HL-60/S4 treated with phorbol 12-myristate 13-acetate at 8.2 ng/mL for 4 days and 3 days (cell line): ENCODE data around the gene SLC12A7.
"Not testable (repeated sequence)": the region's sequence is repeated elsewhere in the genome, so short reads cannot be mapped to it uniquely, and the experiment has no call there.

Experiments used
- in situ Hi-C: fragments of 300-500 bp; cut with MboI; formaldehyde crosslinking; loops from 2 replicates; pipeline ENCODE4 v1.15.0; 2022; ENCODE audit warnings: low sequenced_read_pairs

SLC12A7 gene

GRCh38 chr5:1065891-1066650, 45.8 kb downstream of the SLC12A7 start:
- in situ Hi-C loops, result no loop called here

- in situ Hi-C loops, result no loop called here
Observed at GRCh38 chr5:1065143-1065750, 46.6 kb downstream of the SLC12A7 start.

GRCh38 chr5:1064383-1065142, 47.3 kb downstream of the SLC12A7 start:
- in situ Hi-C loops, result no loop called here

GRCh38 chr5:1063661-1064382, 48.0 kb downstream of the SLC12A7 start:
- in situ Hi-C loops, result no loop called here

GRCh38 chr5:1062761-1063568, 48.9 kb downstream of the SLC12A7 start:
- in situ Hi-C loops, result no loop called here

DNA sequence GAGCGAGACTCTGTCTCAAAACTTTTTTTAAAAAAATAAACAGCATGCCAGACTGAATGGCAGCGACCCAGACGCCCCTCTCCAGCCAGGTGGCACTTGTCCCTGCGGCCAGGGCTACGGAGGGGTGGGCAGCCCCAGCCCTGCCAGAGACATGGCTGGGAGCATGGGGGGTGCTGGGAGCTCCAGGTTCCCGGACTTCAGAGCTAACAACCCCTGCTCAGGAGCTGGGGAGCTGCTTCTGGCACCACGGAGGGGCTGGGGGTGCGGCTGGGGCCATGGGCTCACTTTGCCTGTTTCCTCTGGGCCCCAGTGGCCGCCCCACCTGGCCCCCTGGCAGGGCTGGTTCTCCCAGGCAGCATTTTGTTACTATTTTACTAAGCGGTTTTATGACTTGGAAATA, 49.9 kb downstream of the SLC12A7 start:
- in situ Hi-C loops, result no loop called here

DNA sequence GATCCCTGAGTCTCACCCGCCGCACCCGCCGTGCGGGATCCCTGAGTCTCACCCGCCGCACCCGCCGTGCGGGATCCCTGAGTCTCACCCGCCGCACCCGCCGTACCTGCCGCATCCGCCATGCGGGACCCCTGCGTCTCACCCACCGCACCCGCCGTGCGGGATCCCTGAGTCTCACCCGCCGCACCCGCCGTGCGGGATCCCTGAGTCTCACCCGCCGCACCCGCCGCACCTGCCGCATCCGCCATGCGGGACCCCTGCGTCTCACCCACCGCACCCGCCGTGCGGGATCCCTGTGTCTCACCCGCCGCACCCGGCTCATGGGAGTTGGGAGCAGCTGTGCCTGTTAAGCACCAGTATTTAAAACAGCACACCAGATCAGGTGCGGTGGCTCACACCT, 50.6 kb downstream of the SLC12A7 start:
- in situ Hi-C loops, result not testable (repeated sequence)

- in situ Hi-C loops, result no loop called here
Observed at GRCh38 chr5:1060535-1060981, 51.3 kb downstream of the SLC12A7 start.

DNA sequence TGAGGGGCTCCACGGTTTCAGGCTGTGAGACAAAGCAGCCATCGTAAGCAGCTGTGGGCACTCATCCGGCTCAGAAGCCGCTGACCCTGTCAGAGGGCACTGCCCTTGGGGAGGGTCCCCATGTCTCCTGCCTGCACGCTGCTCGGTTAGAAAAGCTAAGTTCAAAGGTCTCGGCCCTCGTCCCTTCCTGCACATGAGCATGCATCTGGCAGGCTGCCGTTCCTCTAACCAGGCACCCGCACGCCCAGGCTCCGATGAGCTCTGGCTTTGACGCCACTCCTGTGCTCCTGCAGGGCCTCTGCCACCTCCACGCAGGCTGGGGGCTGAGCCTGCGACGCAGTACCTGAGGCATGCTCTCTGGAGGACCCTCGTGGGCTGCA, 52.0 kb downstream of the SLC12A7 start:
- in situ Hi-C loops, result no loop called here

GRCh38 chr5:1058988-1059883, 52.6 kb downstream of the SLC12A7 start:
- in situ Hi-C loops, result no loop called here

GRCh38 chr5:1058083-1058945, 53.5 kb downstream of the SLC12A7 start:
- in situ Hi-C loops, result no loop called here

DNA sequence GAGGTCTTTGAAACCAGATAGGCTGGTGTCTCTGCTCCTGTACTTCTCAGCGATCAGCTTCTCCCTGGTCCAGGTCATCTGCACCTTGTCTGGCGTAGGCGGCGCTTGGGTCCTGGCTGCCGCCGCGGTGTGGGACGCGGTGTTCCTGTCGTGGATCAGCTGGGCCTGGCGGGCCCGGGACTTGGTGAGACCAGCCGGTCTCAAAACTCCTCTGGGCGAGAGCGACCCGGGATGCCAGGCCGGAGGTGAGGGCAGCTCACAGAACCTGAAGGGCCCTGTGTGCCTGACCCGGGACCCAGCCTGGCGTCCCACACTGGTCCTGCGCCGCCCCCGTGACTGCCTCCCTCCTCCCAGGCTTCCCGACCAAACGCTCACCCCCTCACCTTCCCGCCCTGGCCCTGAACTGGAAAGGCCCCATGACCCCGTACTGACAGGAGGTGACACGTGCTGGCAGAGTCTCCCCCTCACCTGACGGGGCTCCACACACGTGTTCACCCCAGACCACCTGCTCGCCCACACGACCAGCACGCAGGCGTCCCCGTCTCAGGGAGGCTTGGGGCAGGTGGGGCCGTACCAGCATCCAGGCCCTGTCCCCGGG, 54.3 kb downstream of the SLC12A7 start:
- in situ Hi-C loops, result no loop called here

DNA sequence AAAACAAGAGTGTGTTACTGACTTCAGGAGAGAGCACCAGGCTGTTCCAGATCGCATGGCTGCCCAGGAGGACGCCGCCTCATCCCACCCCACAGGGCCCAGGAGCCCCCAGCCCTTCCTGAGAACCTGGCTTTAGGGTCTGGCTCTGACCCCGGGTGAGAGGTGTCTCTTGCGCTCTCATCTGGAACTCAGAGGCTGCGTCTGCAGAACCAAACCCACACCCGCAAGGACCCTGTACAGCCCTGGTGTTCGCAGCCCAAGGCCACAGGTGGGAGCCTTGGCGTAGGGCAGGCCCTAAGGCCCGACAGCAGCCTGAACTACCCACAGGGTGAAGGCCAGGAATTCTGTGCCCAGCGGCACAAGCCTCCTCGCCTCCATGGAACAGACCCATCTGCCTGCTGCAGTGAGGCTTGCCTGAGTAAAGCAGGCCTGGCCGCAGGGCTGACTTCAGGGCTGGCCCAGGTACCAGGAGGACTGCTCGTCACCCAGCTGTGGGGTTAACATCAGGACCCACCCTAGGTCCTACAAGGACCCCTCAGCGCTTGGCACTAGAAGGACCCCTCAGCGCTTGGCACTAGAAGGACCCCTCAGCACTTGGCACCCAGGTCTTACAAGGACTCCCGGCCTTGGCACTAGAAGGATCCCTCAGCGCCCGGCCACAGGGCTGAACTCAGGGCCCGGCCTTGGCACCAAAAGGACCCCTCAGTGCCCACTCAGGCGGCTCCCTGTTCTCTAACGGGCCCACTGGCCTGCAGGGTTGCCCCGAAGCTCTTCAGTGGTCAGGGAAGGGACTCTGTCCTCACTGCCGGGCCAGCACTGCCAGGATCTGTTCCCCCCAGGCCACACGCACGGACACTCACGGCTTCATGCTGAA, 55.0 kb downstream of the SLC12A7 start:
- in situ Hi-C loops, result no loop called here

DNA sequence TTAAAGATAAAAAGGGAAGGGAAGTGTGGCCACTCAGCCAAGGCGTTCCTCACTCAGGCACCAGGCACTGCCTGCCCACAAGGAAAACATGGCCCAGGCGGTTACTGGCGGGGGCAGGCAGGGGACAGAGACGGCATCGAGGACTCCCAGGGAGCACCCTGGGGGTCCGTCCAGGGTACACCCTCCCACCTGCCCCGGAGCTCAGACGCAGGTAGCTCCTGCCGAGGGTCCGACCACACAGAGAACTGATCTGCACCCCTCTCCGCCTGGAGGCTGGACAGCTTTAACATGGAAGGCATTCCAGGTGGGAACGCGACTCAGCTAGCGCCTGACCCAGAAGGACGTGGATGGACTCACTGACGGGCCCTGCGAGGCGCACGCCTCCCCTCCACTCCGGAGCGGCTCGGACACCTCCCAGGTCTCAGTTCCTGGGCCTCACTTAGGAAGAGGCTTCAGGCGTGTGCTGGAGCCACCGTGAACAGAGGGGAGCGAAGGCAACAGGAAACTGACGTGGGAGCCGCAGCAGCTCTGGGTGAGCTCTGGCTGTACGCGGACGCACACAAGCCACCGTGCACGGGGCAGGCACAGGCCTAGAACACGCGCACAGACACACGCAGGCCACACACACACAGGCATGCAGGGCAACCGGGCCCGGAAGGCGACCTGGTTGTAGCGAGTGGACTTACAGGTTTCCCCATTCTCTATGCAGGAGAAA, 55.8 kb downstream of the SLC12A7 start:
- in situ Hi-C loops, result no loop called here

DNA sequence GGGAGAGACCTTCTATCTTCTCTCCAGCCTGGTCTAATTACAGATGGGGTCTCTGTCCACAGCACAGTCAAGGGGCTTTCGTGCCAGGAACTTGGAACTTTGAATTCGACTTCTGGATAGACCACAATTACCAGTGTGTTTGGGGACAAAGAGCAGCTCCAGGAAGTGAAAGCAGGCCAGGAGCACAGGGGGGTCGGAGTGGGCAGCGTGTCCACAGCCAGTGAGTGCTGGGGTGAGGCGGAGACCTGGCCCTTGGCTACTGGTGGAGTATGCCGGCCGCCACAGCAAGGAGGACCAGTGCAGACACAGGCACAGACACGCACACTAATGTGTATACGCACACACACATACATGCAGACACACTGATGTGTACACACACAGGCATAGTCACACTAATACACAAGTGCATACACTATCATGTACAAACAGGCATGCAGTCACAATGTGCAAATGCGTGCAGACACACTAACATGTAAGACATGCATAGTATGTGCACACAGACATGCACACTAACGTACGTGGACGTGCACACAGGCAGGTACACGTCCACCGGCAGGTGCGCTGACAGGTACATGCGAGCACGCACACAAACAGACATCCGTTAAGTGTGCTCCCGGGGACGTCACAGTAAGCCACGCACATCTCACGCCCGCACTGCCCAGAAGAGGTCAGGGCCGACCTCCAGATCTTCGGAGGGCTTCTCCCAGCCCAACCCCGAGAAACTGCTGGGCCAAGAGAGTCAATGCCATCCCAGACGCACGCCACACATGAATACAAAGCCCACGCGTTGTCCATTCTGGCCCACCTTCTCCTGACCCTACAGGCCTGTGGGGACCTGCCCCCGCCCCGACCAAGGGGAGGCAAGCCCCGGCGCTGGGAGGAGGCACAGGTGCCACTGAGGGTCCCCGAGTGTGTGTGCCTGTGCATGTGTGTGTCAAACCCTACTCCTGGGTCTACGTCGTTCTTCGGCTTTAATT, 56.8 kb downstream of the SLC12A7 start:
- in situ Hi-C loops, result no loop called here
